OCI-LY7 (cell line): ENCODE measurements around the gene TMEM256.

ENCODE experiments used
- EZH2phosphoT487 ChIP-seq: fragments of 200-600 bp; sonication (generic); IDR thresholded peaks from 2 replicates; pipeline ENCODE4 v1.6.1; 2018; ENCODE audit warnings: low read depth, borderline replicate concordance, mild to moderate bottlenecking, mixed run types, antibody characterized with exemption, low read length, moderate library complexity, mixed read lengths
- TF ChIP-seq, protein P1 (sequence below): fragments of 200-600 bp; sonication (generic); conservative IDR thresholded peaks from 2 replicates; pipeline ENCODE4 v1.5.1; 2014; ENCODE audit warnings: mild to moderate bottlenecking, antibody characterized with exemption, low read length, moderate library complexity, mixed read lengths

- TF ChIP-seq, protein P1, sequence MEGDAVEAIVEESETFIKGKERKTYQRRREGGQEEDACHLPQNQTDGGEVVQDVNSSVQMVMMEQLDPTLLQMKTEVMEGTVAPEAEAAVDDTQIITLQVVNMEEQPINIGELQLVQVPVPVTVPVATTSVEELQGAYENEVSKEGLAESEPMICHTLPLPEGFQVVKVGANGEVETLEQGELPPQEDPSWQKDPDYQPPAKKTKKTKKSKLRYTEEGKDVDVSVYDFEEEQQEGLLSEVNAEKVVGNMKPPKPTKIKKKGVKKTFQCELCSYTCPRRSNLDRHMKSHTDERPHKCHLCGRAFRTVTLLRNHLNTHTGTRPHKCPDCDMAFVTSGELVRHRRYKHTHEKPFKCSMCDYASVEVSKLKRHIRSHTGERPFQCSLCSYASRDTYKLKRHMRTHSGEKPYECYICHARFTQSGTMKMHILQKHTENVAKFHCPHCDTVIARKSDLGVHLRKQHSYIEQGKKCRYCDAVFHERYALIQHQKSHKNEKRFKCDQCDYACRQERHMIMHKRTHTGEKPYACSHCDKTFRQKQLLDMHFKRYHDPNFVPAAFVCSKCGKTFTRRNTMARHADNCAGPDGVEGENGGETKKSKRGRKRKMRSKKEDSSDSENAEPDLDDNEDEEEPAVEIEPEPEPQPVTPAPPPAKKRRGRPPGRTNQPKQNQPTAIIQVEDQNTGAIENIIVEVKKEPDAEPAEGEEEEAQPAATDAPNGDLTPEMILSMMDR, result no peak
- TF ChIP-seq EZH2phosphoT487, result no peak
Measured at GRCh38 chr17:7392696-7393612, 10.9 kb downstream of the TMEM256 start.
